BJ (cell line): ENCODE measurements around the gene TBX21. TPM values are rescaled to one million over a fixed set of nuclear protein-coding genes. Genes with fewer than 3 reads are reported as not detected.

ENCODE experiments used
- CTCF ChIA-PET: fragments of 350-600 bp; formaldehyde crosslinking; extraction: SDS; loops from one replicate; lab custom pipeline; 2021; ENCODE audit warnings: antibody characterized with exemption, inconsistent platforms; lab: Yijun Ruan, JAX
- POLR2A ChIA-PET: fragments of 300-600 bp; sonication (Branson Sonifier 250); formaldehyde crosslinking; extraction: SDS; loops from one replicate; lab custom pipeline; 2021; ENCODE audit warnings: antibody characterized with exemption; lab: Charles Lee
- DNase-seq: peaks from one replicate; pipeline ENCODE4 v3.0.0-alpha.2; 2011; ENCODE audit warnings: low read depth
- H3K27me3 ChIP-seq: 2 replicates; pipeline ENCODE4 v1.6.0; 2011; ENCODE audit warnings: low read length; ENCODE audit not compliant: control insufficient read depth, insufficient read depth
- H3K36me3 ChIP-seq: 2 replicates; pipeline ENCODE4 v1.5.1; 2011; ENCODE audit warnings: low read length; ENCODE audit not compliant: control insufficient read depth, insufficient read depth
- H3K4me3 ChIP-seq: 2 replicates; pipeline ENCODE4 v1.5.1; 2011; ENCODE audit warnings: low read depth, mild to moderate bottlenecking, control low read depth, low read length
- polyA plus RNA-seq: library from polyadenylated mRNA; depleted of rRNA; stranded (reverse); fragments of >200 nt; gene quantifications from 2 replicates; pipeline ENCODE4 v1.2.3, GENCODE V29; 2011
- TF ChIP-seq, protein P1 (sequence below): IDR thresholded peaks from 2 replicates; pipeline ENCODE4 v1.5.1; 2011; ENCODE audit warnings: low read depth, mild to moderate bottlenecking, control low read depth, inconsistent platforms, low read length, moderate library complexity; ENCODE audit not compliant: insufficient read depth

TBX21 gene
- polyA plus RNA-seq, 1 experiment, result not detected

DNA sequence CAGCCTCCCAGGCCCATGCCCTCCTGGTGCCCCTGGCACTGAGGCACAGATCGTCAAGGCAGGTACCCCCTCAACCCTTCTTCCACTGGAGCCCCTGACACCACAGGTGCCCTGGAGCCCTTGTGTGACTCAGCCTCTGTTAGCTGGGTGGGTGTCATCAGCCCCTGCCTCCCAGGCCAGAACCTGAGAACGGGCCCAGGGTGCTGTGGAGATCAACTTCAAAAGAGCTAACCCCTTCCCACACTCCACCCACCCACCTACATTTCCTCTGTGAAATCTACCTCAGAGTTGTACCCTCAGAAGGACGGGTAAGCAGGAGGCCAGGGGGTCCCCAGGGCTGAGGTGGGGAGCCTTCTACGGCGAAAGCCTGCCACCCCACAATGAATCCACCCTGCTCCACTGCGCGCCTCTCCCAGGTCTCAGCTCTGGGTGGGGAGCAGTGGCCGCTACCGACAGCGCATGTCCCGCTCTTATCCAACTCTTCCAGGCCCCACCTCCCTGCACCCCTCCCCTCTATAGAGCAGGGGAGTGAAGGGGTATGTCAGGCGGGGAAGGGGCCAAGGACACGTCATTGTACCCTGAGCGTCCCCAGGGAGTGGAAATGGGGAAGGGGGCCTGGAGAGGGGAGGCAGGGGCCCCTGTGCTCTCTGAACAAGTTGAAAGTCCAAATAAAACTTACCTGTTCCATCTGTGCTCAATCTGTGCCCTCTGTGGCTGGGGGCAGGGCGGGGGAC is 21.5 kb upstream of the TBX21 start:
- CTCF ChIA-PET, result interaction anchor here (0.6 to 1.8 kb wide), 2 partner anchors 12 to 622 kb away, joined by 4 to 6 read pairs; no protein-coding TSS in a partner anchor
- DNase-seq, result no peak
- peaks cover 20% of the 10 kb centered on the region for H3K27me3 ChIP-seq
- TF ChIP-seq, protein P1, sequence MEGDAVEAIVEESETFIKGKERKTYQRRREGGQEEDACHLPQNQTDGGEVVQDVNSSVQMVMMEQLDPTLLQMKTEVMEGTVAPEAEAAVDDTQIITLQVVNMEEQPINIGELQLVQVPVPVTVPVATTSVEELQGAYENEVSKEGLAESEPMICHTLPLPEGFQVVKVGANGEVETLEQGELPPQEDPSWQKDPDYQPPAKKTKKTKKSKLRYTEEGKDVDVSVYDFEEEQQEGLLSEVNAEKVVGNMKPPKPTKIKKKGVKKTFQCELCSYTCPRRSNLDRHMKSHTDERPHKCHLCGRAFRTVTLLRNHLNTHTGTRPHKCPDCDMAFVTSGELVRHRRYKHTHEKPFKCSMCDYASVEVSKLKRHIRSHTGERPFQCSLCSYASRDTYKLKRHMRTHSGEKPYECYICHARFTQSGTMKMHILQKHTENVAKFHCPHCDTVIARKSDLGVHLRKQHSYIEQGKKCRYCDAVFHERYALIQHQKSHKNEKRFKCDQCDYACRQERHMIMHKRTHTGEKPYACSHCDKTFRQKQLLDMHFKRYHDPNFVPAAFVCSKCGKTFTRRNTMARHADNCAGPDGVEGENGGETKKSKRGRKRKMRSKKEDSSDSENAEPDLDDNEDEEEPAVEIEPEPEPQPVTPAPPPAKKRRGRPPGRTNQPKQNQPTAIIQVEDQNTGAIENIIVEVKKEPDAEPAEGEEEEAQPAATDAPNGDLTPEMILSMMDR, result no peak
- POLR2A ChIA-PET, result no interaction called here
- no peak overlapping the region for H3K4me3 ChIP-seq
- H3K36me3 ChIP-seq, result peaks cover 10% of the 10 kb centered on the region

DNA sequence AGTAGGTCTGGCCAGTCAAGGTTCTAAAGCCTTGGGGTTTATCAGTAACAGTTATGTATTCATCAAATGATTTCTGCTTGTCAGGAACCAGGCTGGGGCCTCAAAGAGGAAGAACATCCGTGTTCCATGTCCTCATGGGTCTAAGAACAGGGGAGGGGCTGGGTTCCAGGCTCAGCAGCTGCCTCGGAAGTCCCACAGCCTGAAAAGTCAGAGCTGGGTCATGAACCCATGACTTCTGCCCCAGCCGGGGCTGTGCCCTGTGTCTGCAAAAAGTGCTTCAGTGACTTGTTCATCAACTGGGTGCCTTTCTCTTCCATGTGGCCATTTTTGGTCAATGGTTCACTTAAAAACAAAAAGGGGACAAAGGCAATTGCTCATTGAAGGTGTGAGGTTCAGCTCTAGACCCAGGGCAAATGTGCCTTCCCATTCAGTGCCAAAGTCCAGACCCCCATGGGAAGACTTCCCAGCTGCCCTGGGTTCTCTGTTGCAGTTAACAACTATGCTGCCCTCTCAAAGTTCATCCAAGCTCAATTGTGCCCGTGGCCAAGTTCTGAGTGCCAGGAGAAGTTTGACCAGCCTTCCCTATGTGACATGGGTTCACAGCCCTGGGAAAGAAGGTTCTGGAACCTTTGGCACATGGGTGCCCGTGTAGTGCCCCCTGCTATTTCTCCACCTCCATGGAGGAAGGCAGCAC is 20.6 kb upstream of the TBX21 start:
- DNase-seq, result no peak
- Histone ChIP-seq H3K4me3 (no peak overlapping the region), H3K36me3 (peaks cover 10% of the 10 kb centered on the region), H3K27me3 (peaks cover 23% of the 10 kb centered on the region)
- POLR2A ChIA-PET, result no interaction called here
- TF ChIP-seq, protein P1, result no peak
- CTCF ChIA-PET, result no interaction called here

DNA sequence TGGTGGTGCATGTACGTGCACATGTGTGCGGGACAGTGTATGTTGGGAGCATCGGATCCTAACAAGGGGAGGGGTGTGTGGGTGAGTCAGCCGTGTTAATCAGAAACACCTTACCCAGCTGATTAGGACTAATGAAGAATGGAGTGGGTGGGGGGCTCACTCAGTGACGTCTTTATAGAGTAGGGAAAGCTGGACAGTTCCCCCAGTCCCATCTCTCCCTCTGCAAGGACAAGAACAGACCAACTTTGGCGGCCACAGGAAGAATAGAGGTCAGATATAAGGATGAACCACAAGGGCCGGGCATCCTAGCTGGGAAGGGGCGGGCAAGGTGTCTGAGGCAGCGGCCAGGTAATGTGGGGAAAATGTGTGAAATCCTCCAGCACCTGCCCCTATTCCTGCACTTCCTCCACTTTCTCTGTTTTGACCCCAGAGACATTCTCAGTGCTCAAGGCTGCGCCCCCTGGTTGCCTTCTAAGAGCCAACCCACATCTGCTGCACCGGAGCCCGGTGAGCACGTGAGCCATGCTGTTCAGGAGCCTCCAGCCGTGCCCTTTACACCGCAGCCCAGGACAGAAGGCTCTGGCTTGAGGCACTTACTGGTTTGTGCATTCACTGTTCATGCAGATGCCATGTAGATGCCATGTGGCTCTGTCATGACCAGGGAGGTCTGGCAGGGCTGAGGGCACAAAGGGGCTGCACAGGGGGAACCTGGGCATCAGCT is 18.9 kb upstream of the TBX21 start:
- H3K4me3 ChIP-seq, result no peak overlapping the region
- no peak for DNase-seq
- H3K27me3 ChIP-seq, result peaks cover 36% of the 10 kb centered on the region
- POLR2A ChIA-PET, result no interaction called here
- TF ChIP-seq, protein P1, result no peak
- CTCF ChIA-PET, result interaction anchor here (0.6 to 2.4 kb wide), 3 partner anchors 13 to 16 kb away, joined by 3 to 11 read pairs (median 3); no protein-coding TSS in a partner anchor
- H3K36me3 ChIP-seq, result peaks cover 9% of the 10 kb centered on the region

DNA sequence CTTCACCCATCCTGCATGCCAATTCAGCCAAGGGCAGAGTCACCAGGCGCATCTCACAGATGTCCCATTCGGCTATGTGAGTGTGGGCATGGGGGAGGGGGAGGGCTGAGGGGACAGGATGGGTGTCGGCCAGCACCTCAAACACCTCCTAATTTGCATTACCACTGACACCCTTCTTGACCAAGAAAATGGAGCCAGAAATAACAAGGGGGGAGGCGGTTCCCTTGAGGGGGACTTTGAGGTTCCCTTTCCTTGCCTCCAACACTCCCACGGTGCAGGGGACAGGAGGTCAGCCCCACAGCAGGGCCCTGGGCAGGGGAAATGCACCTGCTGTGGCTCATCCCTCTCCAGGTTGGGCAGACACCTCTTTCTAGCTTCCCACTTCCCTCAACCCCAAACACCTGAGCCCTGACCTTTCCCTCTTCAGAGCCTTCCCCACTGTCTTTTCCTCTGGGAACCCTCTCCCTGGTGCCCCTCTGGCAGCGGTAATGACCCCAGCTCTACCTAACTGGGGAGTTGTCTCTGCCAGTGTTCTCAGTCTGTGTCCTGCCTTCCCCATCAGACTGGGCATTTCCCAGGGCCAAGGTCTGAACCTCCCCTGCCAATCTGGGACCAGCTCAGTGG is 18.2 kb upstream of the TBX21 start:
- CTCF ChIA-PET, result interaction anchor here (2.4 kb wide), 1 partner anchor 15 kb away, joined by 11 read pairs; no protein-coding TSS in a partner anchor
- H3K27me3 ChIP-seq, result peaks cover 36% of the 10 kb centered on the region

More for the DNA sequence above, 18.2 kb upstream of the TBX21 start:
- no peak for DNase-seq
- TF ChIP-seq, protein P1, result no peak
- H3K4me3 ChIP-seq, result no peak overlapping the region
- POLR2A ChIA-PET, result no interaction called here
- H3K36me3 ChIP-seq, result peaks cover 9% of the 10 kb centered on the region
